ENCODE data around the gene DNAH3.

Gene DNAH3

DNA sequence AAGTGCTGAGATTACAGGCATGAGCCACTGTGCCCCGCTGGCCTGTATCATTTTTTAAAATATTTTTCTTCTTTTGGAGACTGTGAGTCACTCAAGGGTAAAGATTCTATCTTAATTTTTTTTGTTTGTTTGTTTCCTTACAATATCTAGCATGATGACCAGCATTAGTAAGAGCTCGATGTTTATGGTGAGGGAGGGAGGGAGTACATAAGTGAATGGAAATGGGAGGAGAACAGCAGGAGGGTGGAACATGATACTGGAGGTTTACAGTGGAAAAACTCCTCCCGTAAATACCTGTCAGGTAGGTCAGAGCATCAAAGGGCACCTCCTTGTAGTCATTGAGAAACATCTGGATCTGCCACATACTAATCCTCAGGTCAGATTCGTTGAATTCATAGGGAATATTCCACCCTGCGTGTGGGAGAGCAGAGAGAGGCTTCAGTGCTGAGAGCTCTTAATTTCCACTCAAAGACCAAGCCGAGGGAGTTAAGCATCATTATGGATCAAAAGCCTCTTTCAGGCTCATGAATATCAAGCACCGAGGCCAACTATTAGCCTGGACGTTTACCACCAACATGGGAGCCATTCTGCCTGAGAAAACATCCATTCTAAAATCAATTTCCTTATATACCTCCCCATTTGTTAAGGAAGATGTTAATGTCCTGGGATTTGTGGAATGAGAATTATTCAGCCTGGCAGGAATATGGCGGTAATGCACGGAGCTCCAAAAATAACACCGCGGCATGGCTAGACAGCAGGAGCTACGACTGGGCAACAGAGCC is 198.3 kb downstream of the DNAH3 start:
- Histone ChIP-seq H3K4me3 (IDR thresholded peaks at IDR 0.05; ENCODE audit: insufficient read depth, low read depth, low read length) (no peak overlapping the region), H3K9ac (no peak overlapping the region), H3K4me2 (no peak overlapping the region), H3K27me3 (ENCODE audit: insufficient read depth, low read depth) (no peaks in the 10 kb centered on the region), H3K27ac (no peak overlapping the region), H3K4me1 (ENCODE audit: low read depth, poor library complexity, severe bottlenecking) (no peaks in the 10 kb centered on the region), H2AFZ (ENCODE audit: low read depth) (no peak overlapping the region), H3K36me3 (ENCODE audit: insufficient read depth) (no peaks in the 10 kb centered on the region), H3K79me2 (ENCODE audit: insufficient read depth, low read depth) (no peaks in the 10 kb centered on the region), H4K20me1 (ENCODE audit: insufficient read depth) (no peaks in the 10 kb centered on the region)
- TF ChIP-seq, protein P1, sequence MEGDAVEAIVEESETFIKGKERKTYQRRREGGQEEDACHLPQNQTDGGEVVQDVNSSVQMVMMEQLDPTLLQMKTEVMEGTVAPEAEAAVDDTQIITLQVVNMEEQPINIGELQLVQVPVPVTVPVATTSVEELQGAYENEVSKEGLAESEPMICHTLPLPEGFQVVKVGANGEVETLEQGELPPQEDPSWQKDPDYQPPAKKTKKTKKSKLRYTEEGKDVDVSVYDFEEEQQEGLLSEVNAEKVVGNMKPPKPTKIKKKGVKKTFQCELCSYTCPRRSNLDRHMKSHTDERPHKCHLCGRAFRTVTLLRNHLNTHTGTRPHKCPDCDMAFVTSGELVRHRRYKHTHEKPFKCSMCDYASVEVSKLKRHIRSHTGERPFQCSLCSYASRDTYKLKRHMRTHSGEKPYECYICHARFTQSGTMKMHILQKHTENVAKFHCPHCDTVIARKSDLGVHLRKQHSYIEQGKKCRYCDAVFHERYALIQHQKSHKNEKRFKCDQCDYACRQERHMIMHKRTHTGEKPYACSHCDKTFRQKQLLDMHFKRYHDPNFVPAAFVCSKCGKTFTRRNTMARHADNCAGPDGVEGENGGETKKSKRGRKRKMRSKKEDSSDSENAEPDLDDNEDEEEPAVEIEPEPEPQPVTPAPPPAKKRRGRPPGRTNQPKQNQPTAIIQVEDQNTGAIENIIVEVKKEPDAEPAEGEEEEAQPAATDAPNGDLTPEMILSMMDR (conservative IDR thresholded peaks at IDR 0.05; ENCODE audit: low read depth, low read length), result no peak

DNA sequence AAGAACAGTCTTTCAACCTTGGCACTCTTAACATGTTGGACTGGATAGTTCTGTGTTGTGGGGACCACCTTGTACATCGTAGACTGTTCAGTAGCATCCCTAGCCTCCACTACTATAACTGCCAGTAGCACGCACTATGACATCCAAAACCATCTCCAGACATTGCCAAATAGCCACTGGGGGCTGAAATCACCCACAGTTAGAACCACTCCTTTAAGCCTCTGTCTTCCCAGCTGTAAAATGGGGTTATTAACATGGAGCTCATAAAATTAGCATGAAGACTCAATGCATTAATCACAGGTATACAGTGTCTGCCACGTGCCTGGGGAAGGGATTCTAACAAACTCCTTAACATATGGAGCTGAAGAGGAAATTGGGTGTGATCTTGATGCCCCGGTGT is 200.4 kb downstream of the DNAH3 start:
- Histone ChIP-seq H3K27me3 (ENCODE audit: insufficient read depth, low read depth) (no peaks in the 10 kb centered on the region), H3K27ac (no peak overlapping the region), H3K36me3 (ENCODE audit: insufficient read depth) (no peaks in the 10 kb centered on the region), H3K4me1 (ENCODE audit: low read depth, poor library complexity, severe bottlenecking) (no peaks in the 10 kb centered on the region), H3K79me2 (ENCODE audit: insufficient read depth, low read depth) (no peaks in the 10 kb centered on the region), H2AFZ (ENCODE audit: low read depth) (no peak overlapping the region), H3K4me2 (no peak overlapping the region), H3K9ac (no peak overlapping the region), H3K4me3 (IDR thresholded peaks at IDR 0.05; ENCODE audit: insufficient read depth, low read depth, low read length) (no peak overlapping the region), H4K20me1 (ENCODE audit: insufficient read depth) (no peaks in the 10 kb centered on the region)
- TF ChIP-seq, protein P1 (conservative IDR thresholded peaks at IDR 0.05; ENCODE audit: low read depth, low read length), result no peak

DNA sequence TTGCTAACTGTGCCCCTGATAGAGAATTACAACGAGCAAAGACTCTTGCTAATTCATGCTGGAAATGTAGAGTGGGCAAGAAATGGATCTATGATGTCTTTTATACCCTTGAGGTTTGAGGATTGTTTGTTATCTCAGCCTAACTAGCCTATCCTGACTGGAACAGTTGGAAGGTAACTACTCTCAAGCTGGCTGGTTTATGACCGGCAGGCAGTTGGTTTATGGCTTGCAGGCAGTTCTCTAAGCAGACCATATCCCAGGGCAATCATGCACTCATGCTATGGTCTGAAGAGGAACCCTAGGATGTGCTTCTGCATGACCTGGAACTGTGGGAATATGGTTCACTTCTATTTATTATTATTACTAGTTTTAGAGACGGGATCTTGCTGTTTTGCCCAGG is 201.0 kb downstream of the DNAH3 start:
- Histone ChIP-seq H3K27me3 (ENCODE audit: insufficient read depth, low read depth) (no peaks in the 10 kb centered on the region), H3K79me2 (ENCODE audit: insufficient read depth, low read depth) (no peaks in the 10 kb centered on the region), H3K4me1 (ENCODE audit: low read depth, poor library complexity, severe bottlenecking) (no peaks in the 10 kb centered on the region), H3K4me2 (no peak overlapping the region), H3K27ac (no peak overlapping the region), H3K36me3 (ENCODE audit: insufficient read depth) (no peaks in the 10 kb centered on the region), H4K20me1 (ENCODE audit: insufficient read depth) (no peaks in the 10 kb centered on the region), H2AFZ (ENCODE audit: low read depth) (no peak overlapping the region), H3K9ac (no peak overlapping the region), H3K4me3 (IDR thresholded peaks at IDR 0.05; ENCODE audit: insufficient read depth, low read depth, low read length) (no peak overlapping the region)
- TF ChIP-seq, protein P1 (conservative IDR thresholded peaks at IDR 0.05; ENCODE audit: low read depth, low read length), result no peak

DNA sequence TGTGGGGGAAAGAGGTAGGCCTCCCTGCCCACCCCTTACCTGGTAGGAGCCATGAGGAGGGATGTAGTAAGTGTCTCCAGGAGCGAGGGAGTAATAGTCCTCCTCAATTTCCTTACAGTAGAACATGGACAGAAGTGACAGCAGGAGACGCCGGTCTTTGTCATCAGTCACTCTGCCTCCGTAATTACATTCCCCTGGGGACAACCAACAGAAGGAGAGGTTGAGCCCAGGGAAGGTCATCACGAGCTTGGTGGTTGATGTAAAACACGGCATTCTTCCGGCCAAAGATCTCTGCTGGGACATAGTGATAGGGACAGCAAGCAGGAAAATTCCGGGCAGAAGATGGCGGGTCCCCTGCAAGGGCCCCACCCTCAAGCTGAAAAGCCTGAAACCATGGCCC is 202.2 kb downstream of the DNAH3 start:
- no peak overlapping the region for H3K4me3 ChIP-seq (IDR thresholded peaks at IDR 0.05; ENCODE audit: insufficient read depth, low read depth, low read length)
- H3K9ac ChIP-seq, result no peak overlapping the region
- H4K20me1 ChIP-seq (ENCODE audit: insufficient read depth), result no peaks in the 10 kb centered on the region
- no peak overlapping the region for H3K27ac ChIP-seq
- no peak overlapping the region for H3K4me2 ChIP-seq
- H3K4me1 ChIP-seq (ENCODE audit: low read depth, poor library complexity, severe bottlenecking), result no peaks in the 10 kb centered on the region
- H3K36me3 ChIP-seq (ENCODE audit: insufficient read depth), result no peaks in the 10 kb centered on the region
- no peaks in the 10 kb centered on the region for H3K79me2 ChIP-seq (ENCODE audit: insufficient read depth, low read depth)
- H2AFZ ChIP-seq (ENCODE audit: low read depth), result no peak overlapping the region
- TF ChIP-seq, protein P1 (conservative IDR thresholded peaks at IDR 0.05; ENCODE audit: low read depth, low read length), result no peak
- no peaks in the 10 kb centered on the region for H3K27me3 ChIP-seq (ENCODE audit: insufficient read depth, low read depth)
